Measurements from ENCODE around the gene TBC1D16.

DNA sequence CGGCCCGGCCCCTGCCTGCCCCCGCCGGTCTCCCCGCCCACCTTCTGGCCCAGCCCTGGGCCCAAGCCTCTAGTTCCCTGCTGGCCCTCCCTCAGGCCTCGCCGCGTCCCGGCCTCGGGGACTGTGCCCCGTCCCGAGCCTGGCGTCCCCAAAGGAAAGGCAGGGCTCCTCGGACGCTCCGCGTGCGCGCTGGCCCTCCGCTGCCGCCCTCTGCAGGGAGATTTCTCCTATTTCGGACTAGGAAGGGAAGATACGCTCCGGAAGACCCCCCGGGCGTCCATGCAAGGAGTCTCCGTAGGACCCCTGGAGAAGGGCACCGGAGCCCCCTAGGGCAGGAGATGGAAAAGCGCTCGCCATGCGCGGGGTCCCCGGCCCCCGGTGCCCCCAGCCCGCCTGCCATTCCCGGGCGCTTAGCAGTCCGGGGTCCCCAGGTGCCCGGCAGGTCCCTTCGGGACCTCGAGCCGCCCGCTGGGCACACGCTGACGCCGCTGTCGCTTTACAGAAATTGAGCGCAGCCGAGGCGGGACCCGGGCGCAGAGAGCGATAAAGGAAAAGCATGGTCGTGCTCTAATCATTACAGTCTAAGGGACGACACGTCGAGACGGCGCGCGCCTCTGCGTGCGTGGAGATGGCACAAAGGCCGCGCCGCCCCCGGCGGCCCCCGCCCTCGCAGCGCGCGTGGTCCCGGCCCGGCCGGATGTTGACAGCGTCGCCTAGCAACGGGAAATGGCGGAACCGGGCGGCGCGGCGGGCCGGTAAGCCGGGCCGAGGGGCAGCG lies 454 bp upstream of the TBC1D16 start, which contains the start of gene CCDC40:
- TF ChIP-seq, protein P1, sequence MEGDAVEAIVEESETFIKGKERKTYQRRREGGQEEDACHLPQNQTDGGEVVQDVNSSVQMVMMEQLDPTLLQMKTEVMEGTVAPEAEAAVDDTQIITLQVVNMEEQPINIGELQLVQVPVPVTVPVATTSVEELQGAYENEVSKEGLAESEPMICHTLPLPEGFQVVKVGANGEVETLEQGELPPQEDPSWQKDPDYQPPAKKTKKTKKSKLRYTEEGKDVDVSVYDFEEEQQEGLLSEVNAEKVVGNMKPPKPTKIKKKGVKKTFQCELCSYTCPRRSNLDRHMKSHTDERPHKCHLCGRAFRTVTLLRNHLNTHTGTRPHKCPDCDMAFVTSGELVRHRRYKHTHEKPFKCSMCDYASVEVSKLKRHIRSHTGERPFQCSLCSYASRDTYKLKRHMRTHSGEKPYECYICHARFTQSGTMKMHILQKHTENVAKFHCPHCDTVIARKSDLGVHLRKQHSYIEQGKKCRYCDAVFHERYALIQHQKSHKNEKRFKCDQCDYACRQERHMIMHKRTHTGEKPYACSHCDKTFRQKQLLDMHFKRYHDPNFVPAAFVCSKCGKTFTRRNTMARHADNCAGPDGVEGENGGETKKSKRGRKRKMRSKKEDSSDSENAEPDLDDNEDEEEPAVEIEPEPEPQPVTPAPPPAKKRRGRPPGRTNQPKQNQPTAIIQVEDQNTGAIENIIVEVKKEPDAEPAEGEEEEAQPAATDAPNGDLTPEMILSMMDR (IDR thresholded peaks at IDR 0.05; ENCODE audit: low read depth, low read length), result no peak
- TF ChIP-seq POLR2A (IDR thresholded peaks at IDR 0.05; ENCODE audit: extremely low read depth, insufficient read length), result peak; percentile 32
- TF ChIP-seq MYC (IDR thresholded peaks at IDR 0.05; ENCODE audit: low read depth, low read length), result no peak
